ENCODE measurements around the gene RASGRP2. TPM values are rescaled to one million over a fixed set of nuclear protein-coding genes. Genes with fewer than 3 reads are reported as not detected.

The RASGRP2 gene
- total and polyA plus RNA-seq, 2 of the 8 experiments (the other 6 are each of a cell fraction or from before 2014, with no cell fraction given), result 40.6 to 45.7 TPM

GRCh38 chr11:64759131-64759721 is 15.3 kb upstream of the RASGRP2 start:
- DNase-seq (ENCODE audit: low read depth in 1 of 2, low spot score in 2 of 2) (no peak), FAIRE-seq (no peak)
- H4K91ac ChIP-seq (replicated peaks; ENCODE audit: insufficient read length, low read length), result no peak overlapping the region
- H3K23me2 ChIP-seq (ENCODE audit: low read depth, low read length), result no peaks in the 10 kb centered on the region
- H2BK20ac ChIP-seq (ENCODE audit: low read length), result peak overlapping the region; percentile 13; the same call in 1 of the 2 replicates
- TF ChIP-seq RBBP5 (IDR thresholded peaks at IDR 0.05; ENCODE audit: borderline replicate concordance, low read depth, low read length) (0 out of 2 replicates have a peak, but pooled peaks have one; percentile 10), KDM4A (IDR thresholded peaks at IDR 0.05; ENCODE audit: low read depth, low read length, severe bottlenecking) (no peak)
- H2AK5ac ChIP-seq (ENCODE audit: low read depth, low read length), result peak overlapping the region; percentile 59; the same call in 1 of the 2 replicates
- no peak overlapping the region for H4K8ac ChIP-seq (ENCODE audit: extremely low read depth, insufficient read depth, low read length)
- peak overlapping the region; percentile 17; the same call in 1 of the 2 replicates for H2BK5ac ChIP-seq (ENCODE audit: low read depth, low read length)
- no peak overlapping the region for H3K27ac ChIP-seq (ENCODE audit: low read depth, low read length)
- no peak overlapping the region for H3K23ac ChIP-seq (ENCODE audit: insufficient read length)
- H3K14ac ChIP-seq (ENCODE audit: insufficient read length), result no peak overlapping the region
- H3K36me3 ChIP-seq (ENCODE audit: control insufficient read depth in 2 of 4, insufficient read depth in 4 of 4, low read length in 3 of 4), result peaks cover 0 to 7% (median 2%) of the 10 kb centered on the region in 4 experiments; a peak in 3 of 8 replicates
- H2AFZ ChIP-seq (ENCODE audit: low read length), result no peak overlapping the region
- H3K56ac ChIP-seq (replicated peaks; ENCODE audit: insufficient read length, low read depth, low read length), result no peak overlapping the region
- H3K79me1 ChIP-seq (ENCODE audit: low read depth, low read length), result no peaks in the 10 kb centered on the region
- no peaks in the 10 kb centered on the region for H3K9me3 ChIP-seq (ENCODE audit: insufficient read depth in 2 of 2, low read depth in 1 of 2, low read length in 1 of 2)
- peak overlapping the region; percentile 24 for H4K5ac ChIP-seq (ENCODE audit: insufficient read length, low read depth, low read length)
- H3K27me3 ChIP-seq (replicated peaks in 1 of 4; ENCODE audit: control insufficient read depth in 3 of 4, extremely low read depth in 1 of 4, insufficient read depth in 3 of 4, low read length in 3 of 4), result no peaks in the 10 kb centered on the region
- H3K79me2 ChIP-seq (ENCODE audit: control insufficient read depth in 1 of 2, insufficient read depth in 2 of 2, low read length in 2 of 2), result no peaks in the 10 kb centered on the region
- H3K4me2 ChIP-seq (ENCODE audit: insufficient read depth in 1 of 2, low read depth in 2 of 2, low read length in 2 of 2), result peak overlapping the region; percentile 32 to 57
- H3K9ac ChIP-seq (replicated peaks in 1 of 4; ENCODE audit: extremely low read depth in 1 of 4, low read depth in 3 of 4, low read length in 3 of 4), result no peak overlapping the region
- H4K20me1 ChIP-seq (replicated peaks in 1 of 2; ENCODE audit: control insufficient read depth in 1 of 2, insufficient read depth in 2 of 2, low read length in 2 of 2), result peaks cover 0 to 1% of the 10 kb centered on the region in 2 experiments
- no peak overlapping the region for H2BK15ac ChIP-seq (ENCODE audit: low read length)
- WGBS, 2 experiments (ENCODE audit: extremely low coverage in 1 of 2, insufficient coverage in 1 of 2, insufficient read length in 1 of 2, insufficient replicate concordance in 2 of 2, low coverage in 1 of 2, low lambda C conversion rate in 2 of 2, missing lambda C conversion rate in 1 of 2), result 73% methylated on average over 20 of the region's 21 CpGs; no CpG with 5 or more reads in 1 of the 2 experiments
- H3K4ac ChIP-seq (replicated peaks; ENCODE audit: insufficient read length, low read depth, low read length), result no peak overlapping the region
- peak overlapping the region in 3 of 4 experiments; percentile 3 to 32 (median 23); a peak in 5 of 8 replicates for H3K4me3 ChIP-seq (ENCODE audit: extremely low read depth in 1 of 4, insufficient read depth in 2 of 4, low read depth in 3 of 4, low read length in 4 of 4)
- CTCF ChIA-PET (ENCODE audit: partially characterized antibody), result interaction anchor here (0.5 to 23.6 kb wide), 12 partner anchors 9 to 1092 kb away, joined by 3 to 376 read pairs (median 3); partner anchors contain the start of gene RASGRP2
- H3K4me1 ChIP-seq (replicated peaks in 1 of 4; ENCODE audit: control insufficient read depth in 3 of 4, insufficient read depth in 4 of 4, low read length in 3 of 4), result peaks cover 18 to 55% (median 42%) of the 10 kb centered on the region in 4 experiments
- no peak overlapping the region for H2BK120ac ChIP-seq (replicated peaks; ENCODE audit: low read depth, low read length)
- H2BK12ac ChIP-seq (ENCODE audit: low read depth, low read length), result peak overlapping the region; percentile 78; the same call in 1 of the 2 replicates
- POLR2A ChIA-PET (ENCODE audit: partially characterized antibody), result interaction anchor here (0.6 to 42.9 kb wide), 6 partner anchors 7 to 404 kb away, joined by 3 to 1087 read pairs (median 4); partner anchors contain the start of genes PYGM, RASGRP2 and SF1
- peak overlapping the region; percentile 61 for H3K18ac ChIP-seq (ENCODE audit: extremely low read depth, low read length)
